Mesenchymal stem cell (in vitro differentiated cells and primary cell): ENCODE data around the gene BCDIN3D.
A peak's percentile ranks its signal among the peaks of the same experiment; 100 is the strongest.

Experiments used
- DNase-seq: peaks from one replicate; pipeline ENCODE4 v3.0.0-alpha.2; 2013
- H2AFZ ChIP-seq: one replicate; pipeline ENCODE4 v1.6.1; 2013; ENCODE audit warnings: low read depth, mild to moderate bottlenecking, control low read depth, inconsistent platforms, low read length, moderate library complexity
- H2AK5ac ChIP-seq: 2 replicates; pipeline ENCODE4 v1.6.1; 2013; ENCODE audit warnings: low read length, moderate library complexity, mild to moderate bottlenecking, inconsistent platforms; ENCODE audit not compliant: severe bottlenecking
- H2BK120ac ChIP-seq: one replicate; pipeline ENCODE4 v1.6.1; 2013; ENCODE audit warnings: low read depth, mild to moderate bottlenecking, inconsistent platforms, low read length, moderate library complexity
- H2BK12ac ChIP-seq, 2 experiments: one replicate each; pipeline ENCODE4 v1.6.1; 2013; ENCODE audit warnings: inconsistent platforms in 2 of 2, low read length in 2 of 2, mild to moderate bottlenecking in 2 of 2, moderate library complexity in 2 of 2, control low read depth in 1 of 2
- H2BK15ac ChIP-seq: one replicate; pipeline ENCODE4 v1.6.1; 2013; ENCODE audit warnings: mild to moderate bottlenecking, low read depth, inconsistent platforms; ENCODE audit not compliant: poor library complexity, severe bottlenecking
- H2BK5ac ChIP-seq: 2 replicates; pipeline ENCODE4 v1.6.1; 2013; ENCODE audit warnings: low read depth, mild to moderate bottlenecking, low read length, control low read depth, inconsistent platforms; ENCODE audit not compliant: poor library complexity, severe bottlenecking
- H3K14ac ChIP-seq, 2 experiments: one replicate each; pipeline ENCODE4 v1.6.1; 2013; ENCODE audit warnings: inconsistent platforms in 2 of 2, low read length in 2 of 2, control low read depth in 1 of 2, mild to moderate bottlenecking in 1 of 2, moderate library complexity in 1 of 2
- H3K18ac ChIP-seq, 2 experiments: one replicate each; pipeline ENCODE4 v1.6.1; 2013; ENCODE audit warnings: inconsistent platforms in 2 of 2, low read length in 2 of 2, control low read depth in 1 of 2, low read depth in 1 of 2, mild to moderate bottlenecking in 1 of 2
- H3K23ac ChIP-seq, 2 experiments: one replicate each; pipeline ENCODE4 v1.6.1; 2013; ENCODE audit warnings: inconsistent platforms in 2 of 2, low read length in 2 of 2, mild to moderate bottlenecking in 2 of 2, moderate library complexity in 2 of 2, control low read depth in 1 of 2
- H3K27ac ChIP-seq: 2 replicates; pipeline ENCODE4 v1.5.1; 2013; ENCODE audit warnings: mild to moderate bottlenecking, moderate library complexity, low read length, control low read depth, inconsistent platforms; ENCODE audit not compliant: poor library complexity, severe bottlenecking
- H3K27me3 ChIP-seq, 2 experiments: 2 replicates each; pipeline versions ENCODE4 v1.6.1 to v1.7.0; 2013; ENCODE audit warnings: low read length in 2 of 2, mild to moderate bottlenecking in 2 of 2, moderate library complexity in 2 of 2, control low read depth in 1 of 2, inconsistent platforms in 1 of 2; ENCODE audit not compliant: control insufficient read depth in 1 of 2, insufficient read depth in 1 of 2
- H3K36me3 ChIP-seq, 2 experiments: 2 replicates each; pipeline versions ENCODE4 v1.6.1 to v1.7.0; 2013; ENCODE audit warnings: low read length in 2 of 2, control low read depth in 1 of 2, inconsistent platforms in 1 of 2, low read depth in 1 of 2, mild to moderate bottlenecking in 1 of 2; ENCODE audit not compliant: insufficient read depth in 2 of 2, control insufficient read depth in 1 of 2
- H3K4ac ChIP-seq, 2 experiments: one replicate each; pipeline ENCODE4 v1.6.1; 2013; ENCODE audit warnings: inconsistent platforms in 2 of 2, low read length in 2 of 2, mild to moderate bottlenecking in 2 of 2, moderate library complexity in 2 of 2, control low read depth in 1 of 2, low read depth in 1 of 2
- H3K4me1 ChIP-seq: 2 replicates; pipeline ENCODE4 v1.6.1; 2013; ENCODE audit warnings: low read depth, low read length, control low read depth; ENCODE audit not compliant: control insufficient read depth, insufficient read depth
- H3K4me2 ChIP-seq: 2 replicates; pipeline ENCODE4 v1.6.1; 2013; ENCODE audit warnings: low read length, mild to moderate bottlenecking, inconsistent platforms; ENCODE audit not compliant: poor library complexity, severe bottlenecking
- H3K4me3 ChIP-seq, 2 experiments: 2 replicates each; pipeline versions ENCODE4 v1.5.1 to v1.7.0; 2013; ENCODE audit warnings: low read length in 2 of 2, mild to moderate bottlenecking in 2 of 2, control low read depth in 1 of 2, low read depth in 1 of 2; ENCODE audit not compliant: insufficient read depth in 1 of 2
- H3K79me1 ChIP-seq: replicated peaks from 2 replicates; pipeline ENCODE4 v1.6.1; 2013; ENCODE audit warnings: mild to moderate bottlenecking, control low read depth, low read length, inconsistent platforms; ENCODE audit not compliant: poor library complexity, severe bottlenecking
- H3K9ac ChIP-seq: 2 replicates; pipeline ENCODE4 v1.7.0; 2013; ENCODE audit warnings: mild to moderate bottlenecking, low read length, moderate library complexity
- H3K9me3 ChIP-seq: 2 replicates; pipeline ENCODE4 v1.7.0; 2013; ENCODE audit warnings: mild to moderate bottlenecking, low read length; ENCODE audit not compliant: control insufficient read depth
- H4K8ac ChIP-seq: one replicate; pipeline ENCODE4 v1.6.1; 2013; ENCODE audit warnings: inconsistent platforms, mild to moderate bottlenecking, low read length, moderate library complexity
- H4K91ac ChIP-seq: one replicate; pipeline ENCODE4 v1.6.1; 2013; ENCODE audit warnings: mild to moderate bottlenecking, low read length, inconsistent platforms
- whole genome bisulfite sequencing: methylation state at CpG from one replicate; pipeline ENCODE4 v1.1.7; 2013; ENCODE audit warnings: mixed read lengths; 5-methylcytosine and 5-hydroxymethylcytosine counted together

BCDIN3D gene

GRCh38 chr12:49808686-49809380 is 34.1 kb downstream of the BCDIN3D start:
- peak; percentile 75 for DNase-seq
- Histone ChIP-seq H2BK15ac (no peak overlapping the region), H2BK12ac (peak overlapping the region in 1 of 2 experiments; percentile 80), H2BK5ac (no peak overlapping the region), H3K9me3 (no peaks in the 10 kb centered on the region), H3K9ac (peak overlapping the region; percentile 68), H2AK5ac (no peak overlapping the region), H3K23ac (peak overlapping the region in 1 of 2 experiments; percentile 94), H3K18ac (peak overlapping the region in 1 of 2 experiments; percentile 93), H3K79me1 (peaks cover 69% of the 10 kb centered on the region), H4K91ac (peak overlapping the region; percentile 35), H3K27me3 (no peaks in the 10 kb centered on the region), H3K36me3 (peaks cover 42 to 58% of the 10 kb centered on the region in 2 experiments), H3K4me1 (peaks cover 32% of the 10 kb centered on the region), H3K14ac (peak overlapping the region in 1 of 2 experiments; percentile 87), H3K4ac (peak overlapping the region in 1 of 2 experiments; percentile 22), H3K4me3 (peak overlapping the region in 1 of 2 experiments; percentile 50), H3K27ac (no peak overlapping the region), H2AFZ (no peak overlapping the region), H3K4me2 (no peak overlapping the region), H4K8ac (peak overlapping the region; percentile 43), H2BK120ac (peak overlapping the region; percentile 21)
- 45% methylated on average over 13 of the region's 14 CpGs for WGBS

DNA sequence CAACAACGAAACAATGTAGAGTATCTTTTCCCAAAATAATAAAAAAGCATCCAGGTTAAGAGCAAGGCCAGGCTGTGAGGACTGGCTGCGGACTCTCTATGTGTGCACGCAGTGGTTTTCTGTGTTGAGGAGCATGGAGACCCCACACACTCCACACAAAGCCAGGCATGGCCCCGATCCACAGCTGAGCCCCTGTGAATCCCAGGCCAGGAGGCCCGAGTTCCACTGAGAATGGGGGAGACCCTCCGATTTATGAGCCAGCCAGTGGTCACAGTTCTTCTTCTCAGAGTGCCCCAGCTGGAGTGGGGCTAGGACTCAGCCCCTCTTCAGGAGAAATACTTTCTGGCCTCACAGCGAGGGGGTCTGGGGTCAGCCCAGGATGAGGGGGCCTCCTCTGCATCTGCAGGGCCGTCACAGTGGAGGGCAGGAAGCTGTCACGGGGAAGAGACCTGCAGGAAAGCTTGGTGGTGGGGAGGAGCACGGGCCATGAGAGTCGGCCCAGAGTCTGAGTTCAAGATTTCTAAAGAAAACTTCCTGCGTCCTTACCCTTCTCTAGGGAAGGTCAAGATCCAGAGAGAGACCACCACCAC is 34.8 kb downstream of the BCDIN3D start:
- Histone ChIP-seq H3K4me2 (no peak overlapping the region), H2BK120ac (no peak overlapping the region), H4K91ac (no peak overlapping the region), H3K18ac (peak overlapping the region in 1 of 2 experiments; percentile 59), H3K27ac (no peak overlapping the region), H2BK5ac (no peak overlapping the region), H3K4me1 (peaks cover 31% of the 10 kb centered on the region), H3K9ac (peak overlapping the region; percentile 68), H3K9me3 (no peaks in the 10 kb centered on the region), H4K8ac (no peak overlapping the region), H2BK15ac (no peak overlapping the region), H3K4ac (no peak overlapping the region), H3K14ac (no peak overlapping the region), H3K36me3 (peaks cover 48 to 65% of the 10 kb centered on the region in 2 experiments), H2AK5ac (no peak overlapping the region), H3K23ac (no peak overlapping the region), H2BK12ac (peak overlapping the region in 1 of 2 experiments; percentile 25), H3K27me3 (no peaks in the 10 kb centered on the region), H3K79me1 (peaks cover 76% of the 10 kb centered on the region), H2AFZ (no peak overlapping the region), H3K4me3 (peak overlapping the region in 1 of 2 experiments; percentile 50)
- no peak for DNase-seq
- WGBS = 83% methylated on average over 11 of the region's 12 CpGs

- Histone ChIP-seq H3K79me1 (peaks cover 77% of the 10 kb centered on the region), H4K8ac (no peak overlapping the region), H4K91ac (no peak overlapping the region), H3K27me3 (no peaks in the 10 kb centered on the region), H3K9me3 (no peaks in the 10 kb centered on the region), H2AFZ (no peak overlapping the region), H3K27ac (no peak overlapping the region), H2BK5ac (no peak overlapping the region), H3K4me1 (peaks cover 31% of the 10 kb centered on the region), H3K9ac (no peak overlapping the region), H3K23ac (no peak overlapping the region), H2AK5ac (no peak overlapping the region), H2BK12ac (peak overlapping the region in 1 of 2 experiments; percentile 17), H3K36me3 (peaks cover 55 to 73% of the 10 kb centered on the region in 2 experiments), H3K18ac (peak overlapping the region in 1 of 2 experiments; percentile 42), H2BK15ac (no peak overlapping the region), H3K4me2 (no peak overlapping the region), H3K14ac (no peak overlapping the region), H3K4me3 (no peak overlapping the region), H2BK120ac (no peak overlapping the region), H3K4ac (no peak overlapping the region)
- 90% methylated on average over 6 of the region's 7 CpGs for WGBS
- DNase-seq = no peak
Measured at GRCh38 chr12:49806877-49807276, 36.0 kb downstream of the BCDIN3D start.

- Histone ChIP-seq H3K27me3 (no peaks in the 10 kb centered on the region), H3K9me3 (no peaks in the 10 kb centered on the region), H2AFZ (no peak overlapping the region), H4K91ac (no peak overlapping the region), H3K4ac (no peak overlapping the region), H3K14ac (no peak overlapping the region), H3K18ac (no peak overlapping the region), H3K4me1 (peaks cover 31% of the 10 kb centered on the region), H3K4me3 (no peak overlapping the region), H2BK12ac (no peak overlapping the region), H2BK120ac (no peak overlapping the region), H3K9ac (no peak overlapping the region), H3K23ac (peak overlapping the region in 1 of 2 experiments; percentile 15), H2BK15ac (no peak overlapping the region), H3K27ac (no peak overlapping the region), H2BK5ac (no peak overlapping the region), H4K8ac (no peak overlapping the region), H3K4me2 (no peak overlapping the region), H3K36me3 (peaks cover 60 to 76% of the 10 kb centered on the region in 2 experiments), H3K79me1 (peaks cover 75% of the 10 kb centered on the region), H2AK5ac (no peak overlapping the region)
- DNase-seq = no peak
- 85% methylated on average over 7 of the region's 7 CpGs for WGBS
Measured at GRCh38 chr12:49806321-49806813, 36.5 kb downstream of the BCDIN3D start.
